Measurements from ENCODE around the gene FSHR.

DNA sequence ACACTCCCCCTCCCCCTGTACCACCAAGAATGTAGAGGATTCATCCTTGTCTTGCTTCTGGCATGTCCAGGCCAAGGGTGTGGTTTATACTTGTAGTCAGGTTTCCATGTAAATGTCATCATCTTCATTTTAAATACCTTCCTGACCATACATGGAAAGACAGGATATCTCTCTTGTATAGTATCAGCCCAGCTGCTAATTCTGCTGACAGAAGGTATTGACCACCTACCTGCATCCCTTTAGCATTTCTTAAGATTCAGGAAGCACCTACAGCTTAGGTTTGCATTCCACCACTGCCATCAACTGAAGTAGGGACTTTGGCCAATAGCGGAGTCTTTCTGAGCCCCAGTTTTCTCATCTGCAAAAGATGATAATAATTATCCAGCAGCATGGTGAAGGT, 22.9 kb upstream of the FSHR start:
- TF ChIP-seq EZH2 (IDR thresholded peaks at IDR 0.05; ENCODE audit: borderline replicate concordance, low read depth, low read length, poor library complexity, severe bottlenecking) (no peak), CTCF (conservative IDR thresholded peaks at IDR 0.05; ENCODE audit: low read depth, low read length) (no peak)

Measured in A673 (cell line).